C4-2B (cell line): ENCODE measurements around the gene MAP3K5.

ENCODE experiments used
- CTCF ChIP-seq: fragments of 450-650 bp; conservative IDR thresholded peaks from 2 replicates; pipeline ENCODE4 v1.5.1; 2017; ENCODE audit warnings: mild to moderate bottlenecking
- ZFX ChIP-seq: fragments of 450-650 bp; IDR thresholded peaks from 2 replicates; pipeline ENCODE4 v1.6.1; 2017

GRCh38 chr6:136710877-136711552 lies 81.3 kb downstream of the MAP3K5 start:
- TF ChIP-seq CTCF (no peak), ZFX (no peak)
